ENCODE results near the gene LRIT2. TPM values are rescaled to one million over a fixed set of nuclear protein-coding genes. Genes with fewer than 3 reads are reported as not detected.

Gene LRIT2
- polyA plus RNA-seq, 3 donors, result not detected

DNA sequence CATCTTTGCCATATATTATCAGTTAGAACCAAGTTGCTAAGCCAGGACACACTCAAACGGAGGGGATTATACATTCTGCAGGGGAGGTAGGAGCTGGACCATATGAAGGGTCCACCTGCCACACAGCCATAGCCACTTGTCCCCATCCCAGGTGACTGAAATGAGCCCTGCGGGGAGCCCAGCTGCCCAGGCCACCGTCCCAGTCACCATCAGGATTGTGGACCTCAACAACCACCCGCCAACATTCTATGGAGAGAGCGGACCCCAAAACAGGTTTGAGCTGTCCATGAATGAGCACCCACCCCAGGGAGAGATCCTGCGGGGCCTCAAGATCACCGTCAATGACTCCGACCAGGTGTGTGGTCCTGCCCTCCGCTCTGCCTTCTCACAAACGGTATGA is 17.3 kb downstream of the LRIT2 start:
- DNase-seq (ENCODE audit: low read depth in 3 of 3, low spot score in 2 of 3), result no peak

GRCh38 chr10:84205853-84206525 is 19.4 kb downstream of the LRIT2 start:
- no peak for DNase-seq (ENCODE audit: low read depth in 3 of 3, low spot score in 2 of 3)

GRCh38 chr10:84205049-84205852 is 20.1 kb downstream of the LRIT2 start:
- DNase-seq (ENCODE audit: low read depth in 3 of 3, low spot score in 2 of 3), result no peak

GRCh38 chr10:84204610-84205009 is 20.7 kb downstream of the LRIT2 start:
- DNase-seq (ENCODE audit: low read depth in 3 of 3, low spot score in 2 of 3), result no peak

- DNase-seq (ENCODE audit: low read depth in 3 of 3, low spot score in 2 of 3), result no peak
Measured at GRCh38 chr10:84204122-84204521, 21.2 kb downstream of the LRIT2 start.

DNA sequence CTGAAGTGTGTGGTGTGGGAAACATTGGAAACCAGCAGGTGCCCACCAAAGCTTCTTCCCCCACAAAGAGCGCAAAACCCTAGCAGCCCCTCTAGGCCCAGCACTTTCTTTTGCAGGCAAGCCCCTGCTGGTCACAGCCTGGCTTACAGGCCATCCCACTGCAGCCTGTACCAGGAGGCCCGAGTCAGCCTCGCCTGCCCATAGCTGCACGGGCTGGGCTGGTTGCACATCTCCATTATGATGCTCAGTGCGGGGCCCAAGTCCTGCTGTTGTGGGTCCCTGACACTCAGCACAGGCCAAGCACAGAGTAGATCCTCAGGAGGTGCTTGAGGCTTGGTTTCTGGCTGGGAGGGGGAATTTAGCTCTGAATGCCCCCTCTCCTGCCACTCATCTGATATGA is 23.0 kb downstream of the LRIT2 start:
- no peak for DNase-seq (ENCODE audit: low read depth in 3 of 3, low spot score in 2 of 3)

DNA sequence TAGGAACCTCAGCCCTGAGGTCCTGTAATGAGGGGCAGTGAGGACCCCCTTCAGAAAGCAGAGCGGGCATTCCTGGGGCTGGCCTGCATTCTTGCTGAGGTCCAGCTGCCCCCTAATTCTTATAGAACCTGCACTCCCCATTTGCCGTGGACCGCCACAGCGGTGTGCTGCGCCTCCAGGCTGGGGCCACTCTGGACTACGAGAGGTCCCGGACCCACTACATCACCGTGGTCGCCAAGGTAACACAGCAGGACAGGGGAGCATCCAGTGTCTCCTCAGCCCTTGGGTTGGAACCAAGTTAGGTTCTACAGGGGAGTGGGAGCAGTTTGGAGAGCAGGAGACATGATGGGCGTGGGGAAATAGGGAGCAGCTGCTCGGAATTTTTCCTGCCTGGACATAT is 23.7 kb downstream of the LRIT2 start:
- no peak for DNase-seq (ENCODE audit: low read depth in 3 of 3, low spot score in 2 of 3)

DNA sequence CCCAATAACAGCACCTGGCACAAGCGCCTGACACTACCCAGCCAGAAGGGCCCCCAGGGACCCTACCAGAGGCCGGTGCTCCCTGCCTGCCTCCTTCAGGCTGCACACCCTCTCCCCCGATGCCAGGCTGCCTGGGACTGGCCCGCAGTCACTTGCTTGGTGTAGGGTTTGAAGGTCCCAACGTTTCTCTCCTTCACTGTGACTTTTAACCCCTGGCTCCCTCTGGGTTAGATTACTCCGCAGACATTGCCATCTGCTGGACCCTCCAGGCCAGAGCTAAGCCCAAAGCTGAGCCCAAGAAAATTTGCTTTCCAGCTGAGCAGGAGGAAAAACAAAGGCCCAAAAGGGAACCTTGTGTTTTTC is 24.1 kb downstream of the LRIT2 start:
- no peak for DNase-seq (ENCODE audit: low read depth in 3 of 3, low spot score in 2 of 3)

DNA sequence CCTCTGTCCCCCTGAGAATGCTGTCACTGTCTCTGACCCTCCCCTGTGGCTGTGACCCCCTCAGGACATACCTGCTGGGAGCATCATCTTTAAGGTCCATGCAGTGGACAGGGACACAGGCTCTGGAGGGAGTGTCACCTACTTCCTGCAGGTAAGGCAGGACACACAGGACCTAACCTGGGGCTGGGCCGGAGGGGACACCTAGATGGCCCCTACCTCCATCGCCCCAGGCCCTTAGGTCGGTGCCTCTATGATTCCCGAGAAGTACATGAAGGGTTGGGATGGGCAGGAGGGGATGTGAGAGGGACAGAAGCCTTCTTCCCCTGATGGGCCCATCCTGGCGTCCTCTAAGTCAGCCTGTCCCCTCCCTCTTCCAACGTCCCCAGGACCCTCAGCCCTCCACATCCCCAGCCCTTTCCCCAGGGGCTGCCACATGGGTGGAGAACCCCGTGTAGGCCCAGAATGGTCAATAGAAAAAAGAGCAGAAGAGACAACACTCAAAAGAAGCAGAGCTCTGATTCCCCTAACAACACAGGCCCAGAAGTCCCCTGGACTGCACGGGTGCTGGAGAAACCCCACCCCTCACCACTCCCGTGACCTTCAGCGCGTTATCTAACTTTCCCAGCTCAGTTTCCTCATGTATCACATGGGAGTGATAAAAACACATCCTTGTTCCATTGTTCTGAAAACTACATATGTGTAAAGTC is 24.7 kb downstream of the LRIT2 start:
- no peak for DNase-seq (ENCODE audit: low read depth in 3 of 3, low spot score in 2 of 3)

DNA sequence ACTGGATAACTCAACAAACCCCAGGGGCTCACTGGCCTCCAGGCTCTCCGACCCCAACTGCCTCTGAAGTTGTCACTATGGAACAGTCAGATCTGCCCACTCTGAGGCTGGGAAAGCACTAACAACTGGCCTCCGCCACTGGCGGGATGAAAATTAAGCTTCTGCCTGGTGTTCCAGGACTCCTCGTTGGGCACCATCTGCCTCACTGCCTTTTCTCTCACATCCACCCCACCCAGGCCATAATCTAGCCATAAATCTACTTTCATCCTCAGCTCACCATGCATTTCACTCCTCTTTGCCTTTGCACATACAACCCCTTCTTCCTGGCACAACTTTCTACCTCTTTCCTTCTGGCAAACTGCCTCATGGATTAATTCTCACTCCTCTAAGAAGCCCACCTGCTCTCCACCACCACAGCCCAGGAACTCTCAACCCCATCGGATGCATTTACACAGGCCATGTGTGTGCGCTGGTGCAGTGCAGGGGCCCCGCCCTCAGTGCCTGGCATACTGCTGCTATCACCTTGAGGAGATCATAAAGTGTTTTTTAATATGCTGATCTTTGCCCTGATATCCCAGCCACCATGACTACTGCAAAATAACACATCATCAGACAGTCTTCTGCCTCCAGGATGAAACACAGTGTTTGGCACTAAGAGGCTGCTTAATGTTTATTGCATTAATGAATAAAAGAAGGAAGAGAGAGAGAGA is 27.0 kb downstream of the LRIT2 start:
- DNase-seq (ENCODE audit: low read depth in 3 of 3, low spot score in 2 of 3), result no peak

GRCh38 chr10:84197643-84198042 is 27.7 kb downstream of the LRIT2 start:
- DNase-seq (ENCODE audit: low read depth in 3 of 3, low spot score in 2 of 3), result no peak

DNA sequence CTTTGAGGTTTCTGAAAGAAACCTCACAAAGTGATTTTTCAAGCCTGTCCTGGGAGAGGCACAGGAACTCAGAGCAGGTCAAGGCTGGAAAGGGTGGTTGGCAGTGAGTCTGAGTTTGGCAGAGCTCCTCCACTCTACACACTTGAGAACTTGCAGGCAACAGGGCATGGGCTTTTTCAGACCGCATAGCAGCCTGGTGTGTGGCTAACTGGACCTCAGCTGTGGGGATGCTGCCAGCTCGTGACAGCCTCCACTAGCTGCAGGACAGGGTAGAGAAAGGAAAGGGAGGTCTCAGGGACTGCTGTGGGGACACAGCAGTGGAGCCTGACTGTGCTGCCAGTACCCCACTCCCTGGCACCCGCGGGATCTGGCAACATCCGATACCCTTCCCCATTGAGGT is 28.4 kb downstream of the LRIT2 start:
- no peak for DNase-seq (ENCODE audit: low read depth in 3 of 3, low spot score in 2 of 3)

GRCh38 chr10:84196083-84196482 is 29.3 kb downstream of the LRIT2 start:
- DNase-seq (ENCODE audit: low read depth in 3 of 3, low spot score in 2 of 3), result no peak

DNA sequence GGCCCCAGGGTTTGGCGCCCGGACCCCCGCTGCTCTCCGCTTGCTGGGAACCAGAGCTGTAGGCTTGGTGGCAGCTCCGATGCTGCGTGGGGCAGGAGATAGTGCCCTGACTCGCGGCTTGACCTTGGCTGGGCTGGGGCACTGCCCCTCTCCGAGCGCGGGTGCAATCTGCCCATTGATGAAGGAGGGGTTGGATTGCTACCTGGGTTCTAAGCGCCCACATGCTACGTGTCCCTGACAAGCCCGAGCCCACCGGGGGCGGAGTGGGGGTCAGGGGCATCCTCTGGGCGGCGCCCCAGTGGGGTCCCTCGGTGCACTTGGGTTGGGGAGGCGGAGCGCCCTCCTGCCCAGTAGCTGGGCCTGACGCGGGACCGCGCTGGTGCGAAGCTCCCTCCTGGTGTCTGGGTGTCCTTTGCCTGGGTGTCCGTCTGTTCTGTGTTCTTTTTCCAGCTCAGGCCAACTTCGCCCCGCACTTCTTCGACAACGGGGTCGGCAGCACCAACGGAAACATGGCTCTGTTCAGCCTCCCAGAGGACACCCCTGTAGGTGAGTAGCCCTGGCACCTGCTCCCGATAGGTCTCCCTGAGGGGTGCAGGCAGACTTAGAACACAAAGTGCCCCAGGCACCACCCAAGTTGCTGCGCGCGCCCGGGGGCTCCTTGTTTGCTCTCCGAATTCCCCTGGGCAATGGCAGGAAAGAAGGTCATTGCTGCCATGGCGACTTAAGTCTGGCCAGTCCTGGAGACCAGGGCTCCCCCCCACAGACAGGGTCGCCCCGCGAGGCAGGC is 30.1 kb downstream of the LRIT2 start:
- no peak for DNase-seq (ENCODE audit: low read depth in 3 of 3, low spot score in 2 of 3)

- no peak for DNase-seq (ENCODE audit: low read depth in 3 of 3, low spot score in 2 of 3)
Measured at GRCh38 chr10:84194424-84195043, 30.8 kb downstream of the LRIT2 start, which contains the start of gene CDHR1. TSS of gene CDHR1 (plus strand) at chr10:84194537. CDS start at chr10:84194761, 224 bp downstream.

GRCh38 chr10:84193846-84194423 is 31.4 kb downstream of the LRIT2 start:
- no peak for DNase-seq (ENCODE audit: low read depth in 3 of 3, low spot score in 2 of 3)

DNA sequence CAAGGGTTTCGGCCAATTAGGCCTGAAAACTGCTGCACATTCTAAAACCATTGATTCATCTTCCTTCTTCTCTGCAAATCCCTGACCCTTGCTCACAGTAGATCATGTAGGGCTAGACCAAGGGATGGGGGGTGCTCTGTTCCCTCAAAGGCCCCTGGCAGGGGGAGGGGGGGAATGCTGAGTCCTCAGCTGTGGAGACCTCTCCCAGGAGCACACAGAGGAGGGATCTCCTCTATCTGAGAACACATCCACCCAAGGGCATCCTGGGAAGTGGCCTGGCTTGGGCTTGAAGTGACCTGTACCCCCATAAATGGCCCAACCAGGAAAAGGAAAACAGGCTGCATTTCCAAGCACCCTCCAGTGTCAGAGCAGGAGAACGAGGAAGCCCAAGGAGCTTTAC is 32.0 kb downstream of the LRIT2 start:
- no peak for DNase-seq (ENCODE audit: low read depth in 3 of 3, low spot score in 2 of 3)

GRCh38 chr10:84191106-84191505 is 34.2 kb downstream of the LRIT2 start:
- DNase-seq (ENCODE audit: low read depth in 3 of 3, low spot score in 2 of 3), result no peak

- DNase-seq (ENCODE audit: low read depth in 3 of 3, low spot score in 2 of 3), result no peak
Measured at GRCh38 chr10:84190621-84191020, 34.7 kb downstream of the LRIT2 start.

All from right renal cortex interstitium (tissue), 3 donors.